ENCODE results near the gene VPS13A.

- TF ChIP-seq, protein P1, sequence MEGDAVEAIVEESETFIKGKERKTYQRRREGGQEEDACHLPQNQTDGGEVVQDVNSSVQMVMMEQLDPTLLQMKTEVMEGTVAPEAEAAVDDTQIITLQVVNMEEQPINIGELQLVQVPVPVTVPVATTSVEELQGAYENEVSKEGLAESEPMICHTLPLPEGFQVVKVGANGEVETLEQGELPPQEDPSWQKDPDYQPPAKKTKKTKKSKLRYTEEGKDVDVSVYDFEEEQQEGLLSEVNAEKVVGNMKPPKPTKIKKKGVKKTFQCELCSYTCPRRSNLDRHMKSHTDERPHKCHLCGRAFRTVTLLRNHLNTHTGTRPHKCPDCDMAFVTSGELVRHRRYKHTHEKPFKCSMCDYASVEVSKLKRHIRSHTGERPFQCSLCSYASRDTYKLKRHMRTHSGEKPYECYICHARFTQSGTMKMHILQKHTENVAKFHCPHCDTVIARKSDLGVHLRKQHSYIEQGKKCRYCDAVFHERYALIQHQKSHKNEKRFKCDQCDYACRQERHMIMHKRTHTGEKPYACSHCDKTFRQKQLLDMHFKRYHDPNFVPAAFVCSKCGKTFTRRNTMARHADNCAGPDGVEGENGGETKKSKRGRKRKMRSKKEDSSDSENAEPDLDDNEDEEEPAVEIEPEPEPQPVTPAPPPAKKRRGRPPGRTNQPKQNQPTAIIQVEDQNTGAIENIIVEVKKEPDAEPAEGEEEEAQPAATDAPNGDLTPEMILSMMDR (conservative IDR thresholded peaks at IDR 0.05 in 1 of 2, IDR thresholded peaks at IDR 0.05 in 1 of 2; ENCODE audit: extremely low read depth in 1 of 2, insufficient read depth in 1 of 2, low read depth in 1 of 2, low read length in 2 of 2): no peak
- TF ChIP-seq EZH2 (IDR thresholded peaks at IDR 0.05; ENCODE audit: borderline replicate concordance, low read length): no peak
These were observed 2.7 kb downstream of the VPS13A start for GRCh38 chr9:77180056-77180455.

Measured in mammary epithelial cell (primary cell).